Activated CD4-positive, CD25-positive, alpha-beta regulatory T cell treated with anti-CD3 and anti-CD28 coated beads, Interleukin-2, amount 50 U/mL, for 72 hours (primary cell): ENCODE results near the gene ARPC1B.
"Not testable (repeated sequence)": the region's sequence is repeated elsewhere in the genome, so short reads cannot be mapped to it uniquely, and the experiment has no call there.

ENCODE experiments used
- DNase-seq: peaks from one replicate; pipeline ENCODE4 v3.0.0; 2021

Gene ARPC1B

DNA sequence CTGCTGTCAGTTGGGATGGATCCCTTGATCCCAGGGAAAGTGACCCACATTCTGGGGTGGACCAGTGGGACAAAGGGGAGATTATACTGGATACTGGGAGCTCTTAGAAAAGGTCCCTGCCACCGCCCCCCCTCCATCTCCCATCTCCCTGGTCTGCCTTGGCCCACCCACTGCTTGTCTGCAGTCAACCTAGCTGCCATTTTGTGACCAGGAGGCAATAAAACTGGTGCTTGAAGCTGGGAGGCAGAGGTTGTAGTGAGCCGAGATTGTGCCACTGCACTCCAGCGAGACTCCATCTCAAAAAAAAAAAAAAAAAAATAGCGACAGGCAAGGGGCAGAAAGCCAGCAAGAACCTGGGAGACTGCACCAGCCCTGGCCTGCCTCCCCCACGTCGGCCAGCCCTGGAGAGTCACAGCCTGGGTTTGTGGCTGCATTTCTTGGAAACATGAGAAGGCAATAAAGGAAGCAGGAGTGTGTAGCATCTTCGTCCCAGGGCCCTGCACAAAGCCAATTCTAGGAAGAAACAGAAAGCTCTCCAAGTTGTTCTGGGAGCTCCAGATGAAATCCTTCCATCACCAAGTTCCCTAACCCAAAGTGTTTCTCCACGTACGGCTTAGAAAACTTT is 4.7 kb upstream of the ARPC1B start:
- DNase-seq: no peak

DNA sequence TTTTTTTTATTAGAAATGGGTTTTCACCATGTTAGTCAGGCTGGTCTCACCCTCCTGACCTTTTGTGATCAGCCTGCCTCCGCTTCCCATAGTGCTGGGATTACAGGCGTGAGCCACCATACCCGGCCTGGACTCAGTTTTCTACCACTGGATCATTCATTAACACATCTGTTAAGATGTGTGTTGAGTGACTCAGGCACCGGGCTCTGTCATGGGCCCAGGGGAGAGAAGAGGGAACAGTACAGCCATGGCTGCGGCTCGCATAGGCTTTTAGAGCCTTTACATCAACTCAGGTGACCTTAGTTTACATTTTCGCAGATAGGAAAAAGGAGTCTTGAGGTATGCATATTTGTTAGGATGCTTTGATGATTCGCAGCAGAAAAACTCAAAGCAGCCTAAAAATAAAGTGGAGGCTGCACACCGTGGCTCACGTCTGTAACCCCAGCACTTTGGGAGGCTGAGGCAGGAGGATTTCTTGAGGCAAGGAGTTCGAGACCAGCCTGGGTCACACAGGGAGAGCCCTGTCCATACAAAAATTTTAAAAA is 3.1 kb upstream of the ARPC1B start:
- DNase-seq: no peak

DNA sequence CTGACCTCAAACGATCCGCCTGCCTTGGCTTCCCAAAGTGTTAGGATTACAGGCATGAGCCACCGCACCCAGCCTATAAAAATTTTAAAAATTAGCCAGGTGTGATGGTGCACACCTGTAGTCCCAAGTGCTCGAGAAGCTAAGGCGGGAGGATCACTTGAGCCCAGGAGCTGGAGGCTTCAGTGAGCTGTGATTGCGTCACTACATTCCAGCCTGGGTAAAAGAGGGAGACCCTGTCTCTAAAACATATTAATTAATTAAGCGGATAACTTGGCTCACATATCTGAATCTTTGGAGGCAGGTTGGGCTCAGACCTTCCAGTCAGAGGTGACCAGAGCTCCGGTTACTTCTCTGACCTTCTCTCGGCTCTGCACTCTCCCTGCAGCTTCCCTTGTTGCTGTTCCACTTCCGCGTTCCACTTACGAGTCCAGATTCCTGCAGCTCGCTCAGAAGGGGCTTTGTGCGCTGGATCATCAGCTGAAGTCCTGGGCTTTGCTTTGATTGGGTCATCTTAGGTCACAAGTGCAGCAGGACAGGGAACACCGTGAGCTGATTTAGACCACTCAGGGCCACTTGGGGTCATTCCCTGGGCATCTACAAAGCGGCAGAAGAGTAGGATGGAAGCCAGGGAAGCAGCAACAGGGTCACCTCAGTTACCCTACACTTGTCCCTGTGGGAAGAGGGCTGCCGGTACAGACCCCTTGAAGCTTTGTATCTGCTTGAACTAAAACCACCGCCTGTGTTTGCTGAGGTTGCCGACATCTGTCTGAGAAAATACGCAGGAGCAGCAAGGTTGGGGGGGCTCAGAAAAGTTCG is 2.0 kb upstream of the ARPC1B start:
- no peak for DNase-seq

DNA sequence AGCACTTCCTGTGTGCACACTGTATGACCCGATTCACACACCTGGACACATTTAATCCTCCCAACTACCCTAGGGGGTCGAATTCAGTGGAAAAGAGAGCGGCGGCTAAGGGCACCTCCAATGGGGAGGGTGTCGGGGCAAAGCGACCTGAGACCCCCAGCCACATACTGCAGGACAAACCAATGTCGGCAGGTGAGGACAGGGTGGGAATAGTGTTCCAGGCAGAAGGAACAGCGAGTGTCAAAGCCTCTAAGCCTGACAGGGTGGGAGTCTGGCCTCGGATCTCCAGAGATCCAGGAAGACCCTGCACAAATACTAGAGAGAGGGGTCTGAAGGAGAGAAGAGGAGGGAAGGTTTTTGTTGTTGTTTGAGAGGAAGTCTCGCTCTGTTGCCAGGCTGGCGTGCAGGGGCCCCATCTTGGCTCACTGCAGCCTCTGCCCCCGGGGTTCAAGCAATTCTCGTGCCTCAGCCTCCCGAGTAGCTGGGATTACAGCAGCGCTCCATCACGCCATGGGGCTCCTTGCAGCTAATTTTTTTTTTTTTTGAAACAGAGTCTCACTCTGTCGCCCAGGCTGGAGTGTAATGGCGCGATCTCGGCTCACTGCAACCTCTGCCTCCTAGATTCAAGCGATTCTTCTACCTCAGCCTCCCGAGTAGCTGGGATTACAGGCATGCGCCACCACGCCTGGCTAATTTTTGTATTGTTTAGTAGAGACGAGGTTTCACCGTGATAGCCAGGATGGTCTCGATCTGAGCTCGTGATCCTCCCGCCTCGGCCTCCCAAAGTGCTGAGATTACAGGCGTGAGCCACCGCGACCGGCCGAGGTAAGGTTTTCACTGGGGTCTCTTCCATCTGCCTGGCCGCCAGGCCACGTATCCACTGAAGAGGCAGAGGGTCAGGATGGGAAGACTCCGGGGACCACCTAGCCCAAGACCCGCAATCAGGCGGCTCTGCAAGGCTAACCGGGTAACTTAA is 1.2 kb upstream of the ARPC1B start:
- DNase-seq: no peak

DNA sequence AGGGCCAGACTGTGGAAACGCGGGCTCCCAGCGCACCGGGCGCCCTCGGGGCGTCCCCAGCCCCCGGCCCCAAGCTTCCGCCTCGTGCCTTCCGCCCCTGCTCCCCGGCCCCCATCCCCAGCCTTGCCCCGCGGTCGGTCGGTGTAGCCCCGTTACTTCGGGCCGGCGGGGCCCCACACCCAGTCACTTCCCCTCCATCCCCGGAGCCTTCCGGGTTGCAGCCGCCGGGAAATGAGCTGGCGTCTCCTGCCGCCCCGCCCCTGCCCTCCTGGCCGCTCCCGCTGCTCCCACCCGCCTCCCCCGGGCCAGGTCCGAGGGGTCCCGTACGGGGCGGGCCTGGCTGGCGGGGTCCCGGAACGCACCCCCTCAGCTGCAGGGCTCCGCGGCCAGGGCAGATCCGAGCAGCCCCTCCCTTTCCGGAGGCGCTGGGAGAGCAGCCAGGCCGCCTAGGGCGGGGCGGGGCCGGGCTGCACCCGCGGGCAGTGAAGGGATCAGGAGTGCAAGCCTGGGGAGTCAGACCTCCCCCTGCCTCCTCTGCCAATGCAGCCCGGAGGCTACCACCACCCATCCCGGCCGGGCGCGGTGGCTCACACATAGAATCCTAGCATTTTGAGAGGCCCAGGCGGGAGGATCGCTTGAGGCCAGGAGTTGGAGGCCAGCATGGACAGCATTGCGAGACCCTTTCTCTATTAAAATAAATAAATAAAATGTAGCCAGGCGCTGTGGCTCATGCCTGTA is 709 bp downstream of the ARPC1B start:
- peak; percentile 73 for DNase-seq

DNA sequence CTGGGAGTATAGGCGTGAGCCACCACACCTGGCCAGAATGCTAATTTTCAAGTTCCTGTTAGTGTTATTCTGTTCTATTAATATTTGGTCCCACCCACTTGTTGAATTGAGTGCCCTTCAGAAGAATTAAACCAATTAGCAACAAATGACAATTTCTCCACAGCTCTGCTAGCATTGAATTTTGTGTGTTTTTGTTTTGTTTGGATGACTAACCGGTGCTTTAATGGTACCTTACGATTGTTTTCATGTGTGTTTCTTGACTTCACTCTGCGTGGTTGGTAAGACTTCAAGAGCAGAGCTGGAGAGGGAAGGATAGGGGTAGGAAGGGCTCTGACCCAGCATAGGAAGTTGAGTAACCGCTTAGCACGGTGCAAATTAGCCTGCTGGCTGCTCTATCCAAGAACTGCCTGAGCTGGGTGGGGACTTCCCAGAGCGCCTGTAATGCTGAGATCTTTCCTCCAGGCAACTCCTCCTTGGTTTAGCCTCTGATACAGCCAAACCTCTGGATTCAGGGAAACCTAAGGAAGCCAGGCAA is 4.6 kb downstream of the ARPC1B start:
- DNase-seq: peak; percentile 44

DNA sequence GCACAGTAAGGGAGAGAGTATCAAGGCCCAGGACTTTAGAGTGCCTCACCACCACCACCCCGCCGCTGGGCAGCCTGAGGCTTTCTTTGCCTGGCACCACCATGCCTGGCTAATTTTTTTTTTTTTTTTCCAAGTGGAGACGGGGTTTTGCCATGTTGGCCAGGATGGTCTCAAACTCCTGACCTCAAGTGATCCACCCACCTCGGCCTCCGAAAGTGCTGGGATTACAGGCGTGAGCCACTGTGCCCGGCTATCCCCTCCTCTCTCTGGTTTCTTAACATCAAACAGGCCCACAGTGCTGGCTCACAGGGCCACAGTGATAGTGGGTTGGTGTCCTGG is 5.1 kb downstream of the ARPC1B start:
- not testable (repeated sequence) for DNase-seq

DNA sequence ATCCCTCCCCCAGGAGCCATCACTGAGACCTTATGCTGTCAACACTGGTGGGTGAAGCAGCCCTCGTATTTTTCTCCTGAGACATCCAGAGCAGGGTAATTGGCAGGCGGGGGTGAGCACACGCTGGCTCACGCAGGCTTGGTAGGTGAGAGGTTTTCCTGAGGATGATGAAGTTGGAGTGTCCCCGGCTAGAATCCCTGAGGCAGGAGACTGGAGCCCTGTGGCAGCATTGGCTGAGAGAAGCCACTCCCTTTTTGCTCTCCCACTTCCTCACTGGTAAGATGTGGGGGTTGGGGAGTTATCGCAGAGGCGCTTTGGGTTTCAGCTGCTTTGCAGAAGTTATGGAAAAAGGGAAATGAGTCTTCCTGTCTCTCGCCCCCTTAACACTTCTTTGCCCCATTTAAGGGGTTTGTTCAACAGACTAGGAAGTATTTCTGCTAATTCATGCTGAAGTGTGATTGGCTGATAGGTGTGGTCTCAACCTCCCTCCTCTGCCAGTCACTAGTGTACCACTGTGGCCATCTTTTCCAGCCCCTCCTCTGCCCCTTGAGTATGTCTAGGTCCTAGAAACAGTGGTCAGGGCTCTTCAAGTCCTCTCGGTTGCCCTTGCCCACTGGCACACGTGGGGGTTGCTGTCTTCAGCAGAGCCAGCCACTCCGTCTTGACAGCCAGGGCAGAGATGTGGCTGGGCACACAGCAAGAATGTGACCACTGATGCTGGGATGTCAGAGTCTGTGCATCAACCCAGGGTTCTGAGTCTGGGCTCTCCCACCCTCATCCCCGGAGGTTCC is 5.7 kb downstream of the ARPC1B start:
- peak; percentile 43 for DNase-seq

DNA sequence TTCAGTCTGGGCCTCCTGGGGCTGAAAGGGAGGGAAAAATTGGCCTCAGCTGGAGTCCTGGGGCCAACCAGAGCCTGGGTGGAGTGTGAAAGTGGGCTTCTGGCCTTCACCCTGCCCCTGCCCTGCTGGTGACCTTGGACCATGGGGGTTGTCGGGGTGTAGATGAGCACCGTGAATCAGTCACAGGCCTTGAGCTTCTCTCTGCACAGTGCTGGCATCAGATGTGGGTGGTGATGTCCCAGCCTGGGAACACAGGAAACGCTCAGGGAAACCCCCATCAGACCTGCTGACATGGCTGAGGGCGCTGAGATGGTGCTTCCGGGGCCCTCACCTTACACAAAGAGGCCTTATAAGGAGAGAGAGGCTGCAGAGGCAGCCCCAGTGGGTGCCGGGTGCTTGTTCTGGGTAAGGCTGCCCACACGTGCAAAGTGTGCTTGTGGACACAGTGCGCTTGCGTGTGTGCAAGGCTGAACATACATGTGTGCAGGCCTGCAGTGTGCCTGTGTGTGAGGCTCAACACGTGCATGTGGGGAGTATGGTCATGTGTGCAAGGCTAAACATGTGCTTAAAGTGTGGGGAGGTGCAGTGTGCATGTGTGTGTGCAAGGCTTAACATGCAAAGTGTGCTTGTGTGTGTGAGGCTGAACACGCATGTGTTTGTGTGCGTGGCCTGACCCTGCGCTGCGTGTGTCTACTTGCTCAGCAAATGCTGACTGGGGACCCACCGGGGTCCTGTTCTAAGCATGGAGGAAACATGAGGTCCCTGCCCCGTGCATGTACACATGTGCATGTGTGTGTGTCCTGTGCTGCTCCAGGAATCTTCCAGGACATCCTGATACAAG is 6.5 kb downstream of the ARPC1B start:
- DNase-seq: peak; percentile 81

DNA sequence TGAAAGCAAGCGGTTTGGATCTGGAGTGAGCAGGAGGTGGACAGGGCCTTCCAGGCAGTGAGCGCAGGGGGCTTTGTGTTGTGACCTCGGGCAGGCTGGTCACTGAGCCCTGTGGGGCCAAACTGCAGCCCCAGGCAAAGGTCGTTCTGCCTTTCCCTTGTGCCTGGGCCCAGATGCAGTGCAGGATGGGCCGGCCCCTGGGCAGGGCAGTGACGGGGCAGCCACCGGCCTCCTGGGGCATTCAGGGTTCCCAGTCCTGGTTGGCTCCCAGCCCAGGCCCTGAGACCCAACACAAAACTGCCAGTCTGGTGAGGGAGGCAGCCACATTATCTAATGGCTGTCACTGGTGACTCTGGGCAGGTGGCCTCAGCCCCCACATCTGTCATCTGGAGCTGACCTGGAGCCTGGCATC is 7.1 kb downstream of the ARPC1B start:
- no peak for DNase-seq

DNA sequence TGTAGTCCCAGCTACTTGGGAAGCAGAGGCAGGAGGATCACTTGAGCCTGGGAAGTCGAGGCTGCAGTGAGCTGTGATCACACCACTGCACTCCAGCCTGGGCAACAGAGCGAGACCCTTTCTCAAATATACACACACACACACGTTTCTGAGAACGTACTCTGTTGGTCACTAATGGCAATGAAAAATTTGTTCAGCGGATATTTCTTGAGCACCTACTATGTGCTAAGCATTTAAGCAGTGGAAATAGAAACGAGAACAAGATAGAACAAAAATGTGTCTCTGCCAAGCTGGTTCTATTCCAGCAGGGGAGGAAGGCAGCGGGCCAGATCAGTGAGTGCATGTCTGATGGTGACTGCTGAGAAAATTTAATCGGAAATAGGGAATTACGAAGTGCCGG is 8.7 kb downstream of the ARPC1B start:
- DNase-seq: no peak

DNA sequence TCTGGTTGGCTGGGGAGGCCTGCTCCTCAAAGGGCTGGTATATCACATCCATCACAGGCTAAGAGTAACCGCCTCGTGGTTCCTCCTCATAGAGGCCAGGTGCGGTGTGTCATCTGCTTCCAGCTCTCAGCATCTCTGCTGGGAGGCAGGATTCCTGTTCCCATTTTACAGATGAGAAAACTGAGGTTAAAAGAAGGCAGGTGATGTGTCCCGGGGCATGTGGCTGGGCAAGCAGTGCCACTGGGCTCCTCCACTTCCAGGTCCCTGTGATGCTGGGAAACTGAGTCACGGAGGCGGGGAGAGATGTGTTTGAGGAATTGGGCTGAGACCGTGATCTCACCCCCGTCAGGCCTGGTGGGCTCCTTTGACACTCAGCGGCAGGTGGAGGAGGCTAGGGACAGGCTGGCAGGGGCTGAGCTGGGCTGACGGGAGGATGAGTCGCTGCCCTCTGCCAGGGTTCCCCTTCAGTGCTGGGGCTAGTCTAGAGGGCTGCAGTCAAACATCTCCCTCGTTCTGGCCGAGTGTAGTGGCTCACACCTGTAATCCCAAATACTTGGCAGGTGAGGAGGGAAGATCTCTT is 9.4 kb downstream of the ARPC1B start:
- no peak for DNase-seq

DNA sequence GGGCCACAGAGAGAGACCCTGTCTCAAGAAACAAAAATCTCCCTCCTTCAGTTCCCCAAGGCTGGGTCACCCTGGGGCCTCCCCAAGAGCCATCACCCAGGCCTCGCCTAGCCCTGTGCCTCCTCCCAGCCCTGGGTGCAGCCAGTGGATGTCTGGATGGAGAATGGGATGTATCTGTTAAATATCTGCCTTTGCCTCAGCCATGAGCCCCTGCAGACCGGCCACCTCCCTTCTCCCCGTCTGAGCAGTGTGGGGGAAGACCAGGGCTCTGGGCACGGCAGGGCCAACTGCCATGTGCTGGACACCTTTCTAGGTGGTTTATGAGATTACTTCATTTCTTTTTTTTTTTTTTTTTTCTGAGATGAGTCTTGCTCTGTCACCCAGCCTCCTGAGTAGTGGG is 10.0 kb downstream of the ARPC1B start:
- DNase-seq: no peak

DNA sequence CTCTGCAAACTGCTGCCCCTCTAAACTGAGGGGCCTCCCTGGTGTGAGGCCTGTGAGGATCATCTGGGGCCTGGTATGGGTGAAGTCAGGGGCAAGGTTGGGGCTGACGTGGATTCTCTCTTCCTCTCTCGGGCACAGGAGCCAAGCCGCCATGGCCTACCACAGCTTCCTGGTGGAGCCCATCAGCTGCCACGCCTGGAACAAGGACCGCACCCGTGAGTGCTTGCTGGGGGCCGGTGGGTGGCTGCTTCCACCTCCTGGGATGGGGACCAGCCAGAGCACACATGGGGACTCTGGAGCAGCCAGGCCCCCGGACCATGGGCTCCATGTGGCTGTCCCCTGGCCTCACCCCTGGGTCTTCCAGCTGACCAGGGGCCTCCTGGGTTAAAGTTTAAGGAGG is 11.0 kb downstream of the ARPC1B start:
- DNase-seq: no peak

DNA sequence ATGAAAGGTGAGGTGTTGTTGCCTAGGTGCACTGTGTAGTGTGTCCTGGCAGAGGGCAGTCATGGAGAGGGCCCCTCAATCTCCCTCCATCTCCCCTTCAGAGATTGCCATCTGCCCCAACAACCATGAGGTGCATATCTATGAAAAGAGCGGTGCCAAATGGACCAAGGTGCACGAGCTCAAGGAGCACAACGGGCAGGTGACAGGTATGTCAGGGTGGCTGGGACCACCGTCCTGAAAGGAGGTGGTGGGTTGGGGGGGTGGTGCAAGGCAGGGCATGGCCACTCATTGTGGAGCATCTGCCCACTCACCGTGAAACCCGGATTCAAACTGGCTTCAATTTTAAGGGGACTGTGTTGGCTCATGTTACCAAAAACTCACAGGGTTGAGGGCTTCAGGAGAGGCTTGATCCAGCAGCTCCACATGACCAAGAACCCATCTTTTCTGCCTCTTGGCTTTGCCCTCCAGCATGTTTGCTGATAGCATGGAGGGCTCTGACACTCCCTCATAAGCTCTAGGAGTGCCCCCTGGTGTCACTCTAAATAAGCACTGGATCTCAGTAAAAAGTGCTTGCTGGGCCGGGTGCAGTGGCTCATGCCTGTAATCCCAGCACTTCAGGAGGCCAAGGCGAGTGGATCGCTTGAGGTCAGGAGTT is 12.2 kb downstream of the ARPC1B start:
- no peak for DNase-seq

DNA sequence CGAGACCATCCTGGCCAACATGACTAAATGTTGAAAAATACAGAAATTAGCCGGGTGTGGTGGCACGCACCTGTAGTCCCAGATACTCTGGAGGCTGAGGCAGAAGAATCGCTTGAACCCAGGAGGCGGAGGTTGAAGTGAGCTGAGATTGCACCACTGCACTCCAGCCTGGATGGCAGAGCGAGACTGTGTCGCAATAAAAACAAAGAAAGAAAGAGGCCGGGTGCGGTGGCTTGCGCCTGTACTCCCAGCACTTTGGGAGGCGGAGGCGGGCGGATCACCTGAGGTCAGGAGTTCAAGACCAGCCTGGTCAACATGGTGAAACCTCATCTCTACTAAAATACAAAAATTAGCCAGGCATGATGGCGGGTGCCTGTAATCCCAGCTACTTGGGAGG is 12.7 kb downstream of the ARPC1B start:
- DNase-seq: not testable (repeated sequence)

DNA sequence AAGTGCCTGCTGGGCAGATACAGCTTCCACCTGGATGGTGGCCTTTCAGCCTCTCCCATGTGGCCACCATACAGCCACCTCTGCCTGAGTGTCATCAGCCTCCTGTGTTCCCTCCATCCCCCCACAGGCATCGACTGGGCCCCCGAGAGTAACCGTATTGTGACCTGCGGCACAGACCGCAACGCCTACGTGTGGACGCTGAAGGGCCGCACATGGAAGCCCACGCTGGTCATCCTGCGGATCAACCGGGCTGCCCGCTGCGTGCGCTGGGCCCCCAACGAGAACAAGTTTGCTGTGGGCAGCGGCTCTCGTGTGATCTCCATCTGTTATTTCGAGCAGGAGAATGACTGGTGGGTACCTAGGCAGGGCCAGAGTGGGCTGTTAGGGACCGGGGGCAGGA is 13.4 kb downstream of the ARPC1B start:
- DNase-seq: no peak

DNA sequence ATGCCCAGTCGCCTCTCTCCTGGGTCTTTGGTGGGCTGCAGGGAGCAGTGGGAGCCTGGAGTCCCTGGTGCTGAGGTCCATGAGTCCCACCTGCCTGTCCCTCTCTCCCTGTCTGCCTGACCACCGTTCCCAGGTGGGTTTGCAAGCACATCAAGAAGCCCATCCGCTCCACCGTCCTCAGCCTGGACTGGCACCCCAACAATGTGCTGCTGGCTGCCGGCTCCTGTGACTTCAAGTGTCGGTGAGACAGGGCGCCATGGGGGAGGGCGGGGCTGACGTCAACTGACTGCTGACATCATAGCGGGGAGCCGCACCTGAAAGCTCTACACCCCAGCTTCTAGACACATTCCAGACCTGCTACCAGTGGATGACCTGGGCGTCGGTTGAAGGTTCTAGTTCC is 15.2 kb downstream of the ARPC1B start:
- DNase-seq: no peak

DNA sequence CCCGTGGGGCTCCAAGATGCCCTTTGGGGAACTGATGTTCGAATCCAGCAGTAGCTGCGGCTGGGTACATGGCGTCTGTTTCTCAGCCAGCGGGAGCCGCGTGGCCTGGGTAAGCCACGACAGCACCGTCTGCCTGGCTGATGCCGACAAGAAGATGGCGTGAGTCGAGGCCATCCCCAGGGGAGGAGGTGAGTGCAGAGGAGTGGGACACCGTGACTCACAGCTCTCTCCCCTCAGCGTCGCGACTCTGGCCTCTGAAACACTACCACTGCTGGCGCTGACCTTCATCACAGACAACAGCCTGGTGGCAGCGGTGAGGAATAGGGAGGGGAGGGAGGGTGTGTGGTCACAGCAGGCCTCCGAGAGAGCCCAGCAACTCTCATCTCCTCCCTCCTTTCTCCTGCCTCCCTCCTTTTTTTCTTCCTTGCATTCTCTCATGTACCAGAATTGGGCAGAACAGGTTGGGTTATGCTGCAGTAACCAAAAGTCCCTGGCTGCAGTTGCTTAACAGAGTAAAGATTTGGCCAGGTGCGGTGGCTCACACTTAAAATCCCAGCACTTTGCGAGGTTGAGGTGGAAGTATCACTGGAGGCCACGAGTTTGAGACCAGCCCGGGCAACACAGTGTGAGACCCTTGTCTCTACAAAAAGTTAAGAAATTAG is 16.5 kb downstream of the ARPC1B start:
- no peak for DNase-seq
